ENCODE results near the gene SIAE. TPM values are rescaled to one million over a fixed set of nuclear protein-coding genes. Genes with fewer than 3 reads are reported as not detected.

Gene SIAE
- total and polyA plus RNA-seq, 4 donors: 6.4 to 33.9 (median 11.3) TPM

- no peak for DNase-seq (ENCODE audit: low spot score)
- TF ChIP-seq NR2F2 (IDR thresholded peaks at IDR 0.05) (no peak), JUND (IDR thresholded peaks at IDR 0.05) (no peak), EGR1 (IDR thresholded peaks at IDR 0.05; ENCODE audit: low read depth in 2 of 2) (no peak), CTCF (IDR thresholded peaks at IDR 0.05; ENCODE audit: low read depth, low read length, missing input control) (no peak), FOXA2 (IDR thresholded peaks at IDR 0.05) (no peak), MAX (IDR thresholded peaks at IDR 0.05) (no peak), FOXA1 (IDR thresholded peaks at IDR 0.05) (no peak), HNF4G (IDR thresholded peaks at IDR 0.05) (no peak)
- Histone ChIP-seq H3K27ac (ENCODE audit: low read depth in 1 of 2, low read length in 2 of 2) (no peak overlapping the region), H3K27me3 (ENCODE audit: control insufficient read depth in 4 of 4, insufficient read depth in 4 of 4, low read length in 3 of 4) (no peaks in the 10 kb centered on the region), H3K36me3 (ENCODE audit: control insufficient read depth in 4 of 4, insufficient read depth in 3 of 4, low read depth in 1 of 4, low read length in 3 of 4) (peaks cover 0 to 9% (median 3%) of the 10 kb centered on the region in 4 donors), H3K4me3 (ENCODE audit: low read depth in 1 of 3, low read length in 3 of 3) (no peak overlapping the region), H3K9me3 (ENCODE audit: control insufficient read depth in 4 of 4, low read length in 3 of 4) (no peaks in the 10 kb centered on the region), H3K9ac (ENCODE audit: low read depth in 1 of 2, low read length in 2 of 2) (no peak overlapping the region), H3K4me1 (ENCODE audit: control insufficient read depth in 4 of 4, insufficient read depth in 4 of 4, low read length in 3 of 4) (peaks cover 3 to 7% (median 5%) of the 10 kb centered on the region in 4 donors)
- WGBS: 93% methylated on average over 10 of the region's 10 CpGs
Measured at GRCh38 chr11:124643042-124643604, 30.4 kb downstream of the SIAE start.

GRCh38 chr11:124642628-124643027 is 30.9 kb downstream of the SIAE start:
- no peak for TF ChIP-seq EGR1 (IDR thresholded peaks at IDR 0.05; ENCODE audit: low read depth in 2 of 2)
- TF ChIP-seq FOXA1 (IDR thresholded peaks at IDR 0.05): no peak
- TF ChIP-seq JUND (IDR thresholded peaks at IDR 0.05): no peak
- TF ChIP-seq NR2F2 (IDR thresholded peaks at IDR 0.05): no peak
- TF ChIP-seq HNF4A (conservative IDR thresholded peaks at IDR 0.05): no peak
- no peak for TF ChIP-seq YY1 (IDR thresholded peaks at IDR 0.05)
- 95% methylated on average over 3 of the region's 3 CpGs for WGBS

GRCh38 chr11:124640666-124641065 is 32.9 kb downstream of the SIAE start:
- Histone ChIP-seq H3K27ac (ENCODE audit: low read depth in 1 of 2, low read length in 2 of 2) (no peak overlapping the region), H3K4me1 (ENCODE audit: control insufficient read depth in 4 of 4, insufficient read depth in 4 of 4, low read length in 3 of 4) (peaks cover 3 to 7% (median 5%) of the 10 kb centered on the region in 4 donors), H3K36me3 (ENCODE audit: control insufficient read depth in 4 of 4, insufficient read depth in 3 of 4, low read depth in 1 of 4, low read length in 3 of 4) (peaks cover 8 to 23% (median 19%) of the 10 kb centered on the region in 4 donors), H3K9me3 (ENCODE audit: control insufficient read depth in 4 of 4, low read length in 3 of 4) (no peaks in the 10 kb centered on the region), H3K9ac (ENCODE audit: low read depth in 1 of 2, low read length in 2 of 2) (no peak overlapping the region), H3K27me3 (ENCODE audit: control insufficient read depth in 4 of 4, insufficient read depth in 4 of 4, low read length in 3 of 4) (no peaks in the 10 kb centered on the region), H3K4me3 (ENCODE audit: low read depth in 1 of 3, low read length in 3 of 3) (no peak overlapping the region)
- no peak for DNase-seq (ENCODE audit: low spot score)
- 91% methylated on average over 5 of the region's 5 CpGs for WGBS
- TF ChIP-seq HNF4G (IDR thresholded peaks at IDR 0.05) (no peak), ZBTB33 (IDR thresholded peaks at IDR 0.05) (no peak), MAX (IDR thresholded peaks at IDR 0.05) (no peak), HNF4A (conservative IDR thresholded peaks at IDR 0.05) (no peak), JUND (IDR thresholded peaks at IDR 0.05) (no peak), SP1 (IDR thresholded peaks at IDR 0.05) (no peak), RXRA (IDR thresholded peaks at IDR 0.05) (no peak), TAF1 (conservative IDR thresholded peaks at IDR 0.05) (no peak), EGR1 (IDR thresholded peaks at IDR 0.05; ENCODE audit: low read depth in 2 of 2) (no peak)

More at GRCh38 chr11:124642628-124643027, 30.9 kb downstream of the SIAE start:
- Histone ChIP-seq H3K9ac (ENCODE audit: low read depth in 1 of 2, low read length in 2 of 2) (no peak overlapping the region), H3K9me3 (ENCODE audit: control insufficient read depth in 4 of 4, low read length in 3 of 4) (no peaks in the 10 kb centered on the region), H3K4me1 (ENCODE audit: control insufficient read depth in 4 of 4, insufficient read depth in 4 of 4, low read length in 3 of 4) (peaks cover 3 to 7% (median 5%) of the 10 kb centered on the region in 4 donors), H3K27ac (ENCODE audit: low read depth in 1 of 2, low read length in 2 of 2) (no peak overlapping the region), H3K27me3 (ENCODE audit: control insufficient read depth in 4 of 4, insufficient read depth in 4 of 4, low read length in 3 of 4) (no peaks in the 10 kb centered on the region), H3K36me3 (ENCODE audit: control insufficient read depth in 4 of 4, insufficient read depth in 3 of 4, low read depth in 1 of 4, low read length in 3 of 4) (peaks cover under 1 to 10% (median 6%) of the 10 kb centered on the region in 4 donors), H3K4me3 (ENCODE audit: low read depth in 1 of 3, low read length in 3 of 3) (no peak overlapping the region)
- DNase-seq (ENCODE audit: low spot score): no peak
